KMS-11 (cell line): Measurements from ENCODE around the gene ZDHHC9.

Experiments
- H2AFZ ChIP-seq: fragments of 200-600 bp; sonication (generic); 2 replicates; pipeline ENCODE4 v1.6.1; 2016; ENCODE audit warnings: antibody characterized with exemption, mixed run types, low read depth
- H3K27ac ChIP-seq: fragments of 200-600 bp; sonication (generic); 2 replicates; pipeline ENCODE4 v1.6.1; 2016; ENCODE audit warnings: mild to moderate bottlenecking, mixed run types
- H3K27me3 ChIP-seq: fragments of 200-600 bp; sonication (generic); 2 replicates; pipeline ENCODE4 v1.6.1; 2017; ENCODE audit warnings: mild to moderate bottlenecking, low read depth, mixed run types, moderate library complexity; ENCODE audit not compliant: insufficient read depth
- H3K36me3 ChIP-seq: fragments of 200-600 bp; sonication (generic); 2 replicates; pipeline ENCODE4 v1.6.1; 2017; ENCODE audit warnings: mild to moderate bottlenecking, mixed run types; ENCODE audit not compliant: insufficient read depth
- H3K4me1 ChIP-seq: fragments of 200-600 bp; sonication (generic); 2 replicates; pipeline ENCODE4 v1.6.1; 2016; ENCODE audit warnings: mild to moderate bottlenecking, low read depth, mixed run types; ENCODE audit not compliant: poor library complexity, severe bottlenecking
- H3K4me2 ChIP-seq: fragments of 200-600 bp; sonication (generic); 2 replicates; pipeline ENCODE4 v1.7.0; 2016; ENCODE audit warnings: mild to moderate bottlenecking, mixed run types
- H3K4me3 ChIP-seq: fragments of 200-600 bp; sonication (generic); IDR thresholded peaks from 2 replicates; pipeline ENCODE4 v1.6.1; 2017; ENCODE audit warnings: low read depth, low read length, mixed read lengths; ENCODE audit not compliant: insufficient read depth
- H3K79me2 ChIP-seq: fragments of 200-600 bp; sonication (generic); 2 replicates; pipeline ENCODE4 v1.6.1; 2016; ENCODE audit warnings: low read depth, mixed run types; ENCODE audit not compliant: insufficient read depth
- H3K9ac ChIP-seq: fragments of 200-600 bp; sonication (generic); 2 replicates; pipeline ENCODE4 v1.6.1; 2016; ENCODE audit warnings: mild to moderate bottlenecking, mixed run types
- H4K20me1 ChIP-seq: fragments of 200-600 bp; sonication (generic); 2 replicates; pipeline ENCODE4 v1.6.1; 2016; ENCODE audit warnings: mild to moderate bottlenecking, mixed run types; ENCODE audit not compliant: insufficient read depth
- CTCF ChIP-seq: fragments of 200-600 bp; sonication (generic); conservative IDR thresholded peaks from 2 replicates; pipeline ENCODE4 v1.6.1; 2017; ENCODE audit warnings: low read depth, mild to moderate bottlenecking, antibody characterized with exemption, low read length, moderate library complexity, mixed read lengths

The ZDHHC9 gene

DNA sequence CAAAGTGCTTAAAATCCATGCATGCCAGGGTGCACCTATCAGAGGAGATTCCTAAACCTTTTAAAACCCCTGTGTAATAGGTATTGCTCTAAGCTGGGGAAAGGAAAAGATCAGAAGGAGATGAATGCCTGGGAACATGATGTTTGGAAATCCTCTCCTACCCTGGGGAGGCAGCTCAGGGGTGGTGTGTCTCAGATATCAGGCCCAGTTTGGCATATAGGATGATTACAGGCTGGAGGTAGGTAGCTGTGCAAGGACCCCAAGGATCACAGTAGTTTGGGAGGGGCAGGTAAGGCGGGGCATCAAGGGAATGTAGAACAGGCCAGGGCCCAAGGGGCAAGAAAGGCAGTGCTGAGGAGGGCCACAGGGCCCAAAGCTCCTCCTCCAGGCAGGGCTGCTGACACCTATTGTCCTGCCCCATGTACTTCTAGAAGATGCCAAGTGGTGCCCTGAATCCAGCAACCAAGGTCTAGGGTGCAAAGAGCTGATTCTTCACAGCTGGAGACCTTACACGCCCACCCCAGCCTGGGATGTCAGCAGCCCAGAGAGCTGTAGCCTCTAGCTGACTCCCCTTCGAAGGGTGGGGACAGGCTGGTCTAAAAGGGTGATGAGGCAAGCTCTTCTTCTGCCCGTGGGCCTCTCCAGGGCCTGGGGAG lies 46.3 kb downstream of the ZDHHC9 start:
- H3K27ac ChIP-seq = no peak overlapping the region
- no peak overlapping the region for H3K4me2 ChIP-seq
- H4K20me1 ChIP-seq = no peaks in the 10 kb centered on the region
- TF ChIP-seq CTCF = no peak
- no peak overlapping the region for H3K9ac ChIP-seq
- no peaks in the 10 kb centered on the region for H3K36me3 ChIP-seq
- no peak overlapping the region for H2AFZ ChIP-seq
- H3K27me3 ChIP-seq = no peaks in the 10 kb centered on the region
- no peak overlapping the region for H3K4me3 ChIP-seq
- no peaks in the 10 kb centered on the region for H3K4me1 ChIP-seq
- H3K79me2 ChIP-seq = no peaks in the 10 kb centered on the region

GRCh38 chrX:129795584-129795983 lies 48.1 kb downstream of the ZDHHC9 start:
- no peak overlapping the region for H3K27ac ChIP-seq
- no peaks in the 10 kb centered on the region for H3K4me1 ChIP-seq
- H3K79me2 ChIP-seq = no peaks in the 10 kb centered on the region
- H3K36me3 ChIP-seq = no peaks in the 10 kb centered on the region
- no peak overlapping the region for H3K4me2 ChIP-seq
- no peaks in the 10 kb centered on the region for H4K20me1 ChIP-seq
- no peak overlapping the region for H2AFZ ChIP-seq
- no peak overlapping the region for H3K4me3 ChIP-seq
- H3K27me3 ChIP-seq = no peaks in the 10 kb centered on the region
- no peak overlapping the region for H3K9ac ChIP-seq
- no peak for TF ChIP-seq CTCF

- no peak for TF ChIP-seq CTCF
- Histone ChIP-seq H3K9ac (no peak overlapping the region), H3K36me3 (no peaks in the 10 kb centered on the region), H4K20me1 (no peaks in the 10 kb centered on the region), H2AFZ (no peak overlapping the region), H3K4me2 (no peak overlapping the region), H3K79me2 (no peaks in the 10 kb centered on the region), H3K27ac (no peak overlapping the region), H3K27me3 (no peaks in the 10 kb centered on the region), H3K4me3 (no peak overlapping the region), H3K4me1 (no peaks in the 10 kb centered on the region)
These were observed 50.0 kb downstream of the ZDHHC9 start for GRCh38 chrX:129793604-129794191.

DNA sequence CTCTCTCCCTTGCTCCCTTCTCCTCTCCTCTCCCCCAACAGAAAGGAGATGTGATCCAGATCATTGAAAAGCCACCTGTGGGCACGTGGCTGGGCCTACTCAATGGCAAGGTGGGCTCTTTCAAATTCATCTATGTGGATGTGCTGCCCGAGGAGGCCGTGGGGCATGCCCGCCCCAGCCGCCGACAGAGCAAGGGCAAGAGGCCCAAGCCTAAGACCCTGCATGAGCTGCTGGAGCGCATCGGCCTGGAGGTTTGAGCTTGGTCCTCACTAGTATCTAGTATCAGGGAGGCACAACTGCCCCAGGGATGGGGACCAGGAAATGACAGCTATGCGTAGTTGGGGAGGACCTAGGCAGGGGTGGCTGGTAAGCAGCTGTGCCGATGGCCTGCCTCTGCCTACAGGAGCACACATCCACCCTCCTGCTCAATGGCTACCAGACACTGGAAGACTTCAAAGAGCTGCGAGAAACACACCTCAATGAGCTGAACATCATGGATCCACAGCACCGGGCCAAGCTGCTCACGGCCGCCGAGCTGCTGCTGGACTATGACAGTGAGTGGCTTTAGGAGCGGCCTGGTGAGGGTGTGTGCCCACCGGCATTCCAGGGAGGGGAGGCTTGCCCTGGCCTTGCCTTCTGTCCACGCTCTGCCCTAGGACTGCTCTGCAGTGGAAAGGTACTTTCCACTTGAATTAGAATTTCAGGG lies 50.9 kb downstream of the ZDHHC9 start:
- Histone ChIP-seq H2AFZ (no peak overlapping the region), H3K36me3 (no peaks in the 10 kb centered on the region), H3K79me2 (no peaks in the 10 kb centered on the region), H3K27me3 (no peaks in the 10 kb centered on the region), H3K4me2 (no peak overlapping the region), H3K27ac (no peak overlapping the region), H4K20me1 (no peaks in the 10 kb centered on the region), H3K4me3 (no peak overlapping the region), H3K9ac (no peak overlapping the region), H3K4me1 (no peaks in the 10 kb centered on the region)
- TF ChIP-seq CTCF = no peak
